DOHH2 (cell line): Measurements from ENCODE around the gene CERS6.

ENCODE experiments used
- EZH2phosphoT487 ChIP-seq: fragments of 200-600 bp; sonication (generic); IDR thresholded peaks from 2 replicates; pipeline ENCODE4 v1.6.1; 2017; ENCODE audit warnings: borderline replicate concordance, mild to moderate bottlenecking, antibody characterized with exemption, low read length, moderate library complexity, mixed read lengths
- TF ChIP-seq, protein P1 (sequence below): fragments of 200-600 bp; sonication (generic); IDR thresholded peaks from one replicate; pipeline ENCODE4 v1.5.1; 2014; ENCODE audit warnings: antibody characterized with exemption, mild to moderate bottlenecking, low read depth, low read length; ENCODE audit not compliant: poor library complexity, severe bottlenecking

DNA sequence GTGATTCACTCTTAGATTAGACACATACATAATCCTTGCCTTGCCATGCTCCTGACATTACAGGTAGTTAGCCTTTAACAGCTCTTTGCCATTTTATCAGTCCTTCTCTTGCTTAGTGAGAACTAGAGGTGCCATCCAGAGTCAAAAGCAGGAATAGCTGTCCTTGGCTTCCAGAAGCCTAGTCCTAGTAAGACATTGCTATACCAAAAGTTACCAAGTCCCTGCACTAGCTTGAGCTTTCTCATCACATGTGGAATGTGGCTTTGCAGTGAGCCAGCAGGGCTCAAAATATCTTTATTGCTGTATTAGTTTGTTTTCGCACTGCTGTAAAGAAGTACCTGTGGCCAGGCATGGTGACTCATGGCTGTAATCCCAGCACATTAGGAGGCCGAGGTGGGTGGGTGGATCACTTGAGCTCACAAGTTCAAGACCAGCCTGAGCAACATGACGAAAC, 241.6 kb downstream of the CERS6 start:
- TF ChIP-seq, protein P1, sequence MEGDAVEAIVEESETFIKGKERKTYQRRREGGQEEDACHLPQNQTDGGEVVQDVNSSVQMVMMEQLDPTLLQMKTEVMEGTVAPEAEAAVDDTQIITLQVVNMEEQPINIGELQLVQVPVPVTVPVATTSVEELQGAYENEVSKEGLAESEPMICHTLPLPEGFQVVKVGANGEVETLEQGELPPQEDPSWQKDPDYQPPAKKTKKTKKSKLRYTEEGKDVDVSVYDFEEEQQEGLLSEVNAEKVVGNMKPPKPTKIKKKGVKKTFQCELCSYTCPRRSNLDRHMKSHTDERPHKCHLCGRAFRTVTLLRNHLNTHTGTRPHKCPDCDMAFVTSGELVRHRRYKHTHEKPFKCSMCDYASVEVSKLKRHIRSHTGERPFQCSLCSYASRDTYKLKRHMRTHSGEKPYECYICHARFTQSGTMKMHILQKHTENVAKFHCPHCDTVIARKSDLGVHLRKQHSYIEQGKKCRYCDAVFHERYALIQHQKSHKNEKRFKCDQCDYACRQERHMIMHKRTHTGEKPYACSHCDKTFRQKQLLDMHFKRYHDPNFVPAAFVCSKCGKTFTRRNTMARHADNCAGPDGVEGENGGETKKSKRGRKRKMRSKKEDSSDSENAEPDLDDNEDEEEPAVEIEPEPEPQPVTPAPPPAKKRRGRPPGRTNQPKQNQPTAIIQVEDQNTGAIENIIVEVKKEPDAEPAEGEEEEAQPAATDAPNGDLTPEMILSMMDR: no peak
- no peak for TF ChIP-seq EZH2phosphoT487
